K562 (cell line): ENCODE results near the gene DAGLA. TPM values are rescaled to one million over a fixed set of nuclear protein-coding genes. Genes with fewer than 3 reads are reported as not detected.

Experiments used
- GTF3C2 ChIP-seq: IDR thresholded peaks from 3 replicates; pipeline ENCODE4 v1.6.1; 2011; ENCODE audit warnings: borderline replicate concordance, mild to moderate bottlenecking, moderate library complexity; ENCODE audit not compliant: insufficient read length; ENCODE audit errors: extremely low read depth
- NFIC ChIP-seq: fragments of 450-650 bp; IDR thresholded peaks from 2 replicates; pipeline ENCODE4 v1.6.1; 2017; ENCODE audit warnings: mild to moderate bottlenecking, inconsistent platforms
- PKNOX1 ChIP-seq: fragments of 450-650 bp; IDR thresholded peaks from 2 replicates; pipeline ENCODE4 v1.6.1; 2016
- TAF1 ChIP-seq: IDR thresholded peaks from 2 replicates; pipeline ENCODE4 v1.6.1; 2011; ENCODE audit warnings: mild to moderate bottlenecking, low read length, moderate library complexity; ENCODE audit not compliant: insufficient read depth, control insufficient read depth, severe bottlenecking; ENCODE audit errors: extremely low read depth
- ZBTB49 ChIP-seq: sonication (generic); formaldehyde crosslinking; IDR thresholded peaks from 2 replicates; pipeline ENCODE4 v1.8.0; 2022; ENCODE audit warnings: missing genetic modification reagents, mild to moderate bottlenecking, borderline replicate concordance
- polyA plus RNA-seq, 8 experiments: library from polyadenylated mRNA; depleted of rRNA in 4 of 8; stranded (reverse) in 5 of 8; unstranded in 3 of 8; fragments of >200 nt; fragmentation: Nextera tagmentation in 2 of 8; fragmentation: Illumina TruSeq in 1 of 8; extraction: Ambion mirVana in 2 of 8; extraction: Trizol in 1 of 8; gene quantifications; 2 replicates each; pipeline versions ENCODE4 v1.2.1 to v1.2.3, GENCODE V29; 2011 to 2014; ENCODE audit warnings: inconsistent platforms in 1 of 8, missing spikeins in 1 of 8
- total RNA-seq, 7 experiments: library from RNA; depleted of rRNA in 6 of 7; stranded (reverse); fragments of >200 nt in 6 of 7; fragmentation: Illumina TruSeq in 2 of 7; extraction: Trizol in 2 of 7; gene quantifications; 2 replicates each; pipeline versions ENCODE4 v1.2.1 to v1.2.3, GENCODE V29; 2011 to 2021; ENCODE audit warnings: low replicate concordance in 1 of 7

Gene DAGLA
- total and polyA plus RNA-seq, 9 of the 15 experiments (the other 6 are each of a cell fraction or from before 2014, with no cell fraction given) = 0.03 to 0.16 (median 0.04) TPM; not detected in 4

- TF ChIP-seq ZBTB49 = no peak
- no peak for TF ChIP-seq NFIC
- no peak for TF ChIP-seq GTF3C2
- TF ChIP-seq PKNOX1 = no peak
- TF ChIP-seq TAF1 = no peak
Observed at GRCh38 chr11:61707574-61707973, 27.4 kb downstream of the DAGLA start (continued).
